ENCODE measurements around the gene NSD1. TPM values are rescaled to one million over a fixed set of nuclear protein-coding genes. Genes with fewer than 3 reads are reported as not detected.

Gene NSD1
- total and polyA plus RNA-seq, 2 donors (not counting 1 experiment from before 2014, with no cell fraction given) = 19.3 to 52.8 TPM

- Histone ChIP-seq H3K27ac (ENCODE audit: insufficient read depth, low read length) (no peak overlapping the region), H4K20me1 (ENCODE audit: control insufficient read depth, extremely low read depth, insufficient read depth, low read length) (no peaks in the 10 kb centered on the region), H3K27me3 (ENCODE audit: control insufficient read depth, insufficient read depth, low read length) (no peaks in the 10 kb centered on the region), H3K4me2 (ENCODE audit: extremely low read depth, insufficient read depth, low read length) (no peak overlapping the region), H3K9me3 (ENCODE audit: control insufficient read depth, insufficient read depth, low read depth, low read length) (no peaks in the 10 kb centered on the region), H3K9ac (ENCODE audit: insufficient read depth, low read length) (no peak overlapping the region), H3K4me1 (ENCODE audit: control insufficient read depth, extremely low read depth, insufficient read depth, low read length) (peaks cover 1% of the 10 kb centered on the region), H3K4me3 (replicated peaks in 1 of 4; ENCODE audit: control extremely low read depth in 1 of 4, insufficient read depth in 1 of 4, low read depth in 3 of 4, low read length in 4 of 4) (no peak overlapping the region), H2AFZ (ENCODE audit: low read length) (no peak overlapping the region), H3K79me2 (ENCODE audit: control insufficient read depth, insufficient read depth, low read length) (peaks cover 12% of the 10 kb centered on the region), H3K36me3 (ENCODE audit: control insufficient read depth, insufficient read depth, low read length) (no peaks in the 10 kb centered on the region)
- DNase-seq (ENCODE audit: low read depth in 2 of 2) = no peak
- TF ChIP-seq EZH2 (IDR thresholded peaks at IDR 0.05; ENCODE audit: low read length, missing control alignments) = no peak
- TF ChIP-seq, protein P1, sequence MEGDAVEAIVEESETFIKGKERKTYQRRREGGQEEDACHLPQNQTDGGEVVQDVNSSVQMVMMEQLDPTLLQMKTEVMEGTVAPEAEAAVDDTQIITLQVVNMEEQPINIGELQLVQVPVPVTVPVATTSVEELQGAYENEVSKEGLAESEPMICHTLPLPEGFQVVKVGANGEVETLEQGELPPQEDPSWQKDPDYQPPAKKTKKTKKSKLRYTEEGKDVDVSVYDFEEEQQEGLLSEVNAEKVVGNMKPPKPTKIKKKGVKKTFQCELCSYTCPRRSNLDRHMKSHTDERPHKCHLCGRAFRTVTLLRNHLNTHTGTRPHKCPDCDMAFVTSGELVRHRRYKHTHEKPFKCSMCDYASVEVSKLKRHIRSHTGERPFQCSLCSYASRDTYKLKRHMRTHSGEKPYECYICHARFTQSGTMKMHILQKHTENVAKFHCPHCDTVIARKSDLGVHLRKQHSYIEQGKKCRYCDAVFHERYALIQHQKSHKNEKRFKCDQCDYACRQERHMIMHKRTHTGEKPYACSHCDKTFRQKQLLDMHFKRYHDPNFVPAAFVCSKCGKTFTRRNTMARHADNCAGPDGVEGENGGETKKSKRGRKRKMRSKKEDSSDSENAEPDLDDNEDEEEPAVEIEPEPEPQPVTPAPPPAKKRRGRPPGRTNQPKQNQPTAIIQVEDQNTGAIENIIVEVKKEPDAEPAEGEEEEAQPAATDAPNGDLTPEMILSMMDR (conservative IDR thresholded peaks at IDR 0.05 in 1 of 2, IDR thresholded peaks at IDR 0.05 in 1 of 2; ENCODE audit: low read depth in 1 of 2, low read length in 2 of 2) = no peak
Measured at GRCh38 chr5:177226860-177227259, 93.3 kb downstream of the NSD1 start.

DNA sequence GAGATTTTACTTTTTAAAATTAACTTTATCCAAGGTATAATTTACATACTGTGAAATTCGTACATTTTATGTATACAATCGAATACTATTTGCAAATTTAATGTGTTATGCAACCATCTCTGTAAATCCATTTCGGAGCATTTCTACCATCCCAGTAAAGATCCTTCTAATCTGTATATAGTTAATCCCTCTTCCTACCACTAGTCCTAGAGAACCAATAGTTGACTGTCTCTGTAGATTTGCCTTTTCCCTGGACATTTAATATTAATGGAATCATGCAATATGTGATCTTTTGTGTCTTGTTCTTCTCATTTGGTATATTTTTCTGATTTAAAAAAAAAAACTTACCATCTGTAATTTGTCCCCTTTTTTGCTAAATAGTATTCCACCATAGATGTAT, 95.2 kb downstream of the NSD1 start:
- H3K4me1 ChIP-seq (ENCODE audit: control insufficient read depth, extremely low read depth, insufficient read depth, low read length) = peaks cover 3% of the 10 kb centered on the region
- H3K27me3 ChIP-seq (ENCODE audit: control insufficient read depth, insufficient read depth, low read length) = no peaks in the 10 kb centered on the region
- H3K4me2 ChIP-seq (ENCODE audit: extremely low read depth, insufficient read depth, low read length) = no peak overlapping the region
- H2AFZ ChIP-seq (ENCODE audit: low read length) = no peak overlapping the region
- H3K9me3 ChIP-seq (ENCODE audit: control insufficient read depth, insufficient read depth, low read depth, low read length) = no peaks in the 10 kb centered on the region
- H3K36me3 ChIP-seq (ENCODE audit: control insufficient read depth, insufficient read depth, low read length) = no peaks in the 10 kb centered on the region
- DNase-seq (ENCODE audit: low read depth in 2 of 2) = no peak
- no peak overlapping the region for H3K4me3 ChIP-seq (replicated peaks in 1 of 4; ENCODE audit: control extremely low read depth in 1 of 4, insufficient read depth in 1 of 4, low read depth in 3 of 4, low read length in 4 of 4)
- TF ChIP-seq, protein P1 (conservative IDR thresholded peaks at IDR 0.05 in 1 of 2, IDR thresholded peaks at IDR 0.05 in 1 of 2; ENCODE audit: low read depth in 1 of 2, low read length in 2 of 2) = no peak
- TF ChIP-seq EZH2 (IDR thresholded peaks at IDR 0.05; ENCODE audit: low read length, missing control alignments) = no peak
- H3K79me2 ChIP-seq (ENCODE audit: control insufficient read depth, insufficient read depth, low read length) = peaks cover 6% of the 10 kb centered on the region
- H4K20me1 ChIP-seq (ENCODE audit: control insufficient read depth, extremely low read depth, insufficient read depth, low read length) = no peaks in the 10 kb centered on the region
- H3K27ac ChIP-seq (ENCODE audit: insufficient read depth, low read length) = no peak overlapping the region
- H3K9ac ChIP-seq (ENCODE audit: insufficient read depth, low read length) = no peak overlapping the region

DNA sequence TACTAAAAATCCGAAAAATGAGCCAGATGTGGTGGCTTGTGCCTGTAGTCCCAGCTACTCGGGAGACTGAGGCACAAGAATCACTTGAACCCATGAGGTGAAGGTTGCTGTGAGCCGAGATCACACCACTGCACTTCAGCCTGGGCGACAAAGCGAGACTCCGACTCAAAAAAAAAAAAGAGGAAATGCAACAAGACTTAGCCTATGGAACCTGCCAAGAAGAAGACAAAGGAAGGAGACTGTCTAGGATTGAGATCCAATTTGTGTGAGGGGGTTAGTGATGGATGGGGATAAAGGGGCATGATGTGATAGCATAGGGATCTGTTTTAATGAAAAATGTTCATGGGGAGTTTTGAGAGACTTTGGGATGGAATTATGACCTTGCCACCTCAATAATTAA, 97.1 kb downstream of the NSD1 start:
- H3K4me2 ChIP-seq (ENCODE audit: extremely low read depth, insufficient read depth, low read length) = no peak overlapping the region

More for the DNA sequence above, 97.1 kb downstream of the NSD1 start:
- peaks cover 3% of the 10 kb centered on the region for H3K4me1 ChIP-seq (ENCODE audit: control insufficient read depth, extremely low read depth, insufficient read depth, low read length)
- H2AFZ ChIP-seq (ENCODE audit: low read length) = no peak overlapping the region
- no peak overlapping the region for H3K4me3 ChIP-seq (replicated peaks in 1 of 4; ENCODE audit: control extremely low read depth in 1 of 4, insufficient read depth in 1 of 4, low read depth in 3 of 4, low read length in 4 of 4)
- TF ChIP-seq, protein P1 (conservative IDR thresholded peaks at IDR 0.05 in 1 of 2, IDR thresholded peaks at IDR 0.05 in 1 of 2; ENCODE audit: low read depth in 1 of 2, low read length in 2 of 2) = no peak
- H3K36me3 ChIP-seq (ENCODE audit: control insufficient read depth, insufficient read depth, low read length) = no peaks in the 10 kb centered on the region
- no peak for DNase-seq (ENCODE audit: low read depth in 2 of 2)
- no peaks in the 10 kb centered on the region for H3K9me3 ChIP-seq (ENCODE audit: control insufficient read depth, insufficient read depth, low read depth, low read length)
- H3K79me2 ChIP-seq (ENCODE audit: control insufficient read depth, insufficient read depth, low read length) = peaks cover 8% of the 10 kb centered on the region
- no peak overlapping the region for H3K9ac ChIP-seq (ENCODE audit: insufficient read depth, low read length)
- no peak overlapping the region for H3K27ac ChIP-seq (ENCODE audit: insufficient read depth, low read length)
- no peaks in the 10 kb centered on the region for H3K27me3 ChIP-seq (ENCODE audit: control insufficient read depth, insufficient read depth, low read length)
- no peaks in the 10 kb centered on the region for H4K20me1 ChIP-seq (ENCODE audit: control insufficient read depth, extremely low read depth, insufficient read depth, low read length)

All from fibroblast of lung (primary cell).